Astrocyte of the spinal cord (primary cell): Measurements from ENCODE around the gene RB1.

Experiments used
- DNase-seq: peaks from one replicate; pipeline ENCODE4 v3.0.0; 2011; ENCODE audit warnings: low read depth, low spot score
- H3K4me3 ChIP-seq: 2 replicates; pipeline ENCODE4 v1.5.1; 2011; ENCODE audit warnings: low read depth, mild to moderate bottlenecking, low read length, moderate library complexity
- CTCF ChIP-seq: IDR thresholded peaks from 2 replicates; pipeline ENCODE4 v1.5.1; 2012; ENCODE audit warnings: low read depth, mild to moderate bottlenecking, low read length, inconsistent platforms
- in situ Hi-C: cut with HindIII; loops from 2 replicates; pipeline ENCODE4 v1.10.0; 2017; ENCODE audit warnings: low sequenced_read_pairs

Gene RB1

GRCh38 chr13:48476686-48477085, 173.1 kb downstream of the RB1 start:
- no peak for TF ChIP-seq CTCF
- in situ Hi-C loops: no loop called here
- DNase-seq: no peak
- H3K4me3 ChIP-seq: no peak overlapping the region

- TF ChIP-seq CTCF: no peak
- DNase-seq: no peak
- in situ Hi-C loops: no loop called here
- H3K4me3 ChIP-seq: no peak overlapping the region
Measured at GRCh38 chr13:48477191-48477855, 173.8 kb downstream of the RB1 start.

- DNase-seq: peak; percentile 60
- in situ Hi-C loops: no loop called here
- TF ChIP-seq CTCF: no peak
- no peak overlapping the region for H3K4me3 ChIP-seq
Measured at GRCh38 chr13:48478391-48478790, 174.8 kb downstream of the RB1 start.

GRCh38 chr13:48483575-48483974, 180.0 kb downstream of the RB1 start:
- H3K4me3 ChIP-seq: no peak overlapping the region
- DNase-seq: no peak
- in situ Hi-C loops: no loop called here
- no peak for TF ChIP-seq CTCF

GRCh38 chr13:48485432-48485831, 181.9 kb downstream of the RB1 start:
- no peak overlapping the region for H3K4me3 ChIP-seq
- no peak for TF ChIP-seq CTCF
- no peak for DNase-seq
- in situ Hi-C loops: no loop called here

- in situ Hi-C loops: no loop called here
- H3K4me3 ChIP-seq: no peak overlapping the region
- no peak for TF ChIP-seq CTCF
- no peak for DNase-seq
Measured at GRCh38 chr13:48486362-48486761, 182.8 kb downstream of the RB1 start.
